HCT116 (cell line): Measurements from ENCODE around the gene HDGFL3. TPM values are rescaled to one million over a fixed set of nuclear protein-coding genes. Genes with fewer than 3 reads are reported as not detected.

Experiments used
- CBX3 ChIP-seq: IDR thresholded peaks from 2 replicates; pipeline ENCODE4 v1.6.1; 2012; ENCODE audit warnings: low read depth
- CEBPB ChIP-seq: IDR thresholded peaks from 2 replicates; pipeline ENCODE4 v1.6.1; 2012; ENCODE audit warnings: low read depth
- CTCF ChIP-seq, 3 experiments: fragments of 200-600 bp in 1 of 3; sonication (generic) in 1 of 3; IDR thresholded peaks in 2 of 3; conservative IDR thresholded peaks in 1 of 3; 2 replicates each; pipeline ENCODE4 v1.5.1; 2012 to 2017; ENCODE audit warnings: low read depth in 2 of 3, low read length in 2 of 3, antibody characterized with exemption in 1 of 3, borderline replicate concordance in 1 of 3, control low read depth in 1 of 3, mild to moderate bottlenecking in 1 of 3, mixed read lengths in 1 of 3, mixed run types in 1 of 3, moderate library complexity in 1 of 3; ENCODE audit not compliant: insufficient read depth in 1 of 3
- ELF1 ChIP-seq: IDR thresholded peaks from 2 replicates; pipeline ENCODE4 v1.6.1; 2012; ENCODE audit warnings: low read depth, borderline replicate concordance
- EZH2 ChIP-seq: fragments of 200-600 bp; sonication (generic); IDR thresholded peaks from 2 replicates; pipeline ENCODE4 v1.6.1; 2017; ENCODE audit warnings: antibody characterized with exemption, mixed run types
- FOSL1 ChIP-seq: IDR thresholded peaks from 2 replicates; pipeline ENCODE4 v1.6.1; 2012; ENCODE audit warnings: low read depth
- JUND ChIP-seq: IDR thresholded peaks from 2 replicates; pipeline ENCODE4 v1.6.1; 2012
- MAX ChIP-seq: IDR thresholded peaks from 2 replicates; pipeline ENCODE4 v1.6.1; 2012
- REST ChIP-seq: IDR thresholded peaks from 2 replicates; pipeline ENCODE4 v1.6.1; 2012; ENCODE audit warnings: low read depth
- SP1 ChIP-seq: IDR thresholded peaks from 2 replicates; pipeline ENCODE4 v1.6.1; 2012; ENCODE audit warnings: low read depth
- TCF7L2 ChIP-seq: IDR thresholded peaks from 2 replicates; pipeline ENCODE4 v1.7.0; 2011; ENCODE audit warnings: borderline replicate concordance, inconsistent platforms; ENCODE audit not compliant: insufficient read depth, insufficient read length; ENCODE audit errors: extremely low read depth
- total RNA-seq: library from RNA; stranded (reverse); gene quantifications from one replicate; pipeline ENCODE4 v1.2.1, GENCODE V29; 2021; ENCODE audit not compliant: unreplicated experiment

Gene HDGFL3
- total RNA-seq, 1 experiment from 2014 or later, result 0.64 TPM

GRCh38 chr15:83185561-83185960, 22.1 kb downstream of the HDGFL3 start (continued):
- TF ChIP-seq REST, result no peak
- no peak for TF ChIP-seq CEBPB
- TF ChIP-seq CBX3, result no peak
- no peak for TF ChIP-seq CTCF (IDR thresholded peaks at IDR 0.05 in 2 of 3, conservative IDR thresholded peaks at IDR 0.05 in 1 of 3; ENCODE audit: borderline replicate concordance in 1 of 3, insufficient read depth in 1 of 3, low read depth in 2 of 3, low read length in 2 of 3)
- no peak for TF ChIP-seq ELF1
- TF ChIP-seq TCF7L2, result no peak
- TF ChIP-seq SP1, result no peak
- no peak for TF ChIP-seq EZH2
- no peak for TF ChIP-seq FOSL1
- TF ChIP-seq JUND, result no peak
- TF ChIP-seq MAX, result no peak
- TF ChIP-seq, all 23 proteins: peak for 0
